ENCODE results near the gene EXOC4. TPM values are rescaled to one million over a fixed set of nuclear protein-coding genes. Genes with fewer than 3 reads are reported as not detected.

EXOC4 gene
- total RNA-seq, 2 donors from 2014 or later: 53.5 to 62.3 TPM

DNA sequence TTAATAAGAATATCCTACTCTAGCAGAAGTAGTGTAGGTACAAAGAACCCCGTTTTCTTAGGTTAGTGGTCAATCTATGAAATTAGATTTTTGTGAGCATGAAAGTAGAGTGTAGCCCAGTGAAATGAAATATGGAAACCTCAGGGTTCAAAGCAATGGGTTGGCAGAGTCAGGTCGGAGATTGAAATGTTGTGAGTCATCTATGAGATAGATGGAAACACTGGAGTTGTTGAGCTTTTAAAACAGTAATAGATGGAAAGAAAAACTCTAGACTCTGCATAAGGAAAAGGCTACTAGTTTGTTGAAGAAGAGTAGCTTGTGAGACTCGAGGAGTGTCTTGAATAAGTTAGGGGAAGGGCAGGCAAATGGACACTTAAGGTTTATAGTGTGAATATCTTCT is 251.9 kb downstream of the EXOC4 start:
- Mint-ChIP-seq H3K27ac (no peak overlapping the region), H3K27me3 (no peaks in the 10 kb centered on the region), H3K9me3 (peaks cover 5% of the 10 kb centered on the region), H3K4me1 (no peaks in the 10 kb centered on the region), H3K4me3 (no peak overlapping the region), H3K36me3 (ENCODE audit: low read depth) (peaks cover 3% of the 10 kb centered on the region)
- ATAC-seq (replicated peaks): no peak

DNA sequence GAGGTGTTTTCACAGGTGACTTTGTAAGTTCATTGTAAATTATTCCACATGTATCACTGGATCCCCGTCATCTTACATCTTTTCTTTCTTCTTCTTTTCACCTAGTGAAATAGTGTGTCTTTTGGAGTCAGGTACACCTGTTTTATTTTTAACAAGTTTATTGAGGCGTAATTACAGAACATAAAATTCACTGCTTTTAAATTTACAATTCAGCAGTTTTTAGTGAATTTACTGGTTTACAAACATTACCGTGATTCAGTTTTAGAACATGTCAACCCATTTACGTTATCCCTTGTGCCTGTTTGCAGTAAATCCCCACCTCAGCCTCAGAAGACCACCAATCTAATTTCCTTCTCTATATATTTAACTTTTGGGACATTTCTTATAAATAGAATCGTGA is 256.9 kb downstream of the EXOC4 start:
- Mint-ChIP-seq H3K27me3 (no peaks in the 10 kb centered on the region), H3K36me3 (ENCODE audit: low read depth) (peaks cover 5% of the 10 kb centered on the region), H3K4me3 (no peak overlapping the region), H3K9me3 (peaks cover 9% of the 10 kb centered on the region), H3K27ac (no peak overlapping the region), H3K4me1 (peaks cover 5% of the 10 kb centered on the region)
- ATAC-seq (replicated peaks): no peak

DNA sequence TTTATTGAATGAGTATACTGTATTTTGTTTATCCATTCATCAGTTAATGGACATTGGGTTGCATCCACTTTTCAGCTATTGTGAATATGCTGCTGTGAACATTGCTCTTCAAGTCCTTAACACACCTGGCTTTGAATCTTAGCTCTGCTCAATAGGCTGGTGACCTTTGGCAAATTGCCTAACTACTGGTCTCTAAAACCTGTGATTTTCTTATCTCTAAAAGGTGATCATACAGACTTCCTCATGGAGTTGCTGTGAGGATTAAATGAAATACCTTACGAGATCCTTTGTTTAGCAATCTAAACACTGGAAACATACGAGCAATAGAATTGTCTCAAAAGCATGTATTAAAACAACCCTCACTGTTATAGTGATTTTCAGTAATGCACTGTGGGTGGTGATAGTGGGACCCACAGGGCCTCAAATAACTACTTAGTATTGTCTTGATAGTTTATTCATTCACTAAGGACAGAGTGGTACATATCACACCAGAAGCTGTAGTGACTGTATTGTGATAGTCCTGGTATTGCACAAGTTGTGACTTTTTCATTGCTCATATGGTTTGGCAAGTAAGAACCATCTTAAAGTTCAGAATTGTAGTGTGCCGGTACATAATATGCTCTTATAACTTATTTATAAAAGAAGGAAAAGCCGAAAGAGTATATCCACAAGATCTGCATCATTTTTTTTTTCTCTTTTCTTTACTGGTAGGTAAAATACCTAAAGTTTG is 257.6 kb downstream of the EXOC4 start:
- Mint-ChIP-seq H3K36me3 (ENCODE audit: low read depth) (peaks cover 5% of the 10 kb centered on the region), H3K4me3 (no peak overlapping the region), H3K4me1 (peaks cover 5% of the 10 kb centered on the region), H3K27me3 (no peaks in the 10 kb centered on the region), H3K27ac (no peak overlapping the region), H3K9me3 (peaks cover 9% of the 10 kb centered on the region)
- no peak for ATAC-seq (replicated peaks)

DNA sequence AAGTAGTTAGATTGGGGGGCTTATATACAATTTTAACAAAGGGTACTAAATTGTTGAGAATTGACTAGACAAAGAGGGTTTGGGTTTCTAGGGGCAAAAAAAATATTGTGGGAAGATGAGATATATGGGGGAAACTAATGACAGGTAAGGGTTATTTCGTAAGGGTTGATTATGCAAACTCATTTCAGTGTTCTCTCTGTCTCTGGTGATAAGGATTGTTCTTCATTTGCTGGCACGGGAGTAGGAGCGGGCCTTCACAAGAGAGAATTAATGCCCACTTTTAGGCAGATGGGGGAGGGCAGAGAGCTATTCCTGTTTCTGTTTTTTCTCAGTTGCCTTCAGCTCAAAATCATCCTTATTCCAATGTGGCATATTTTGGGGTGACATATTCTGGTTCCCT is 258.4 kb downstream of the EXOC4 start:
- peaks cover 5% of the 10 kb centered on the region for H3K36me3 Mint-ChIP-seq (ENCODE audit: low read depth)
- no peak overlapping the region for H3K4me3 Mint-ChIP-seq
- no peak overlapping the region for H3K27ac Mint-ChIP-seq
- no peak for ATAC-seq (replicated peaks)
- H3K9me3 Mint-ChIP-seq: peaks cover 9% of the 10 kb centered on the region
- H3K4me1 Mint-ChIP-seq: peaks cover 5% of the 10 kb centered on the region
- no peaks in the 10 kb centered on the region for H3K27me3 Mint-ChIP-seq

DNA sequence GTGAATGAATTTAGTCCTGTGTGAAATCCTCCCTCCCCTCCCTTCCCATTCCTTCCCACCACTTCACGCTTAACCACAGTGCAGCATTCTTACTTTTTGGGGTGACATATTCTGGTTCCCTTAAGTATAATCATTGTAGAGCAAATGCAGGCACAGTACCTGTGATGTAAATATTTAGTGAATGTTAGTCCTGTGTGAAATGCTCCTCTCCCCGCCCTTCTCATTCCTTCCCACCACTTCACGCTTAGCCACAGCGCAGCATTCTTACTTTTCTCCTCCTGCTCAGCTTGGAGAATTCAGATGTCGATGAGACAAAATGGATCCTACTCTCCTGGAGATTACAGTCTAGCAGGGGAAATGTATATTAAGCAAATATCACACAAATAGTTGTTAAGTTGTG is 258.8 kb downstream of the EXOC4 start:
- H3K36me3 Mint-ChIP-seq (ENCODE audit: low read depth): peaks cover 5% of the 10 kb centered on the region
- H3K9me3 Mint-ChIP-seq: peaks cover 9% of the 10 kb centered on the region
- no peak overlapping the region for H3K4me3 Mint-ChIP-seq
- H3K27ac Mint-ChIP-seq: no peak overlapping the region
- no peak for ATAC-seq (replicated peaks)
- no peaks in the 10 kb centered on the region for H3K27me3 Mint-ChIP-seq
- peaks cover 5% of the 10 kb centered on the region for H3K4me1 Mint-ChIP-seq

DNA sequence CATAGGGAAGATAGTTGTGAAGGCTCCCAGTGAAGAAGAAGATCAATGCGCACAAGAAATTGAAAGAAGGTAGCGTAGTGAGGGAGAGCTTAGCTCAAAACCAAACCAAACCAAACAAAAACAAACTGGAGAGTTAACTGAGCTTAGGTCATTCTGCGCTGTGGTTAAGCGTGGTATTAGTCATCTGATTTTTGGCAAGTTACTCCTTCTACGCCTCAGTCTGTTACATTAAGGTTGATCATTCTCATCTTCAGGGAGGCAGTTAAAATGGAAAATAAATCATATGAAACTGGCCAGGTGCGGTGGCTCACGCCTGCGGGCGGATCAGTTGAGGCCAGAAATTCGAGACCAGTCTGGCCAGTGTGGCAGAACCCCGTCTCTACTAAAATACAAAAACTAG is 259.7 kb downstream of the EXOC4 start:
- peaks cover 9% of the 10 kb centered on the region for H3K9me3 Mint-ChIP-seq

DNA sequence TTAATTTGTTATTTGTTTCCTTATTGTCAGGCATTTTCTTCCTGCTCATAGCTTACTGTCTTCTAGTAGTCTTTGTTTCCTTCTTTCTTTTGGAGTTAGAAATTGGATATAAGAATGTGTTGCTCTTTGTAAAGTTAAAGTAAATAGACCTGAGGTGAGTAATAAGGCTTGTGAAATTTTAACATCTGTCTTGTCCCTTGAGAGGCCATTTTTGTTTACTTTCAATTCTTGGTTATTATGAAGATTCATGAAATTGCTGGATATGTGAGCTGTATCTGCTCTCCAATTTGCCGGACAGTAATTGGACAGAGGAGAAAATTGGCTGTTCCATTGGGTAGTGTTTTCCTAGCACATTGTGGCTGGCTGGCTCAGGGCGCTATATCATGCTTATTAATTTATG is 260.7 kb downstream of the EXOC4 start:
- Mint-ChIP-seq H3K36me3 (ENCODE audit: low read depth) (peaks cover 5% of the 10 kb centered on the region), H3K27ac (no peak overlapping the region), H3K27me3 (no peaks in the 10 kb centered on the region), H3K4me3 (no peak overlapping the region), H3K4me1 (peaks cover 5% of the 10 kb centered on the region), H3K9me3 (peaks cover 4% of the 10 kb centered on the region)
- ATAC-seq (replicated peaks): no peak

More for the DNA sequence above, 259.7 kb downstream of the EXOC4 start:
- H3K27me3 Mint-ChIP-seq: no peaks in the 10 kb centered on the region
- H3K36me3 Mint-ChIP-seq (ENCODE audit: low read depth): peaks cover 5% of the 10 kb centered on the region
- peaks cover 5% of the 10 kb centered on the region for H3K4me1 Mint-ChIP-seq
- ATAC-seq (replicated peaks): no peak
- H3K27ac Mint-ChIP-seq: no peak overlapping the region
- H3K4me3 Mint-ChIP-seq: no peak overlapping the region

DNA sequence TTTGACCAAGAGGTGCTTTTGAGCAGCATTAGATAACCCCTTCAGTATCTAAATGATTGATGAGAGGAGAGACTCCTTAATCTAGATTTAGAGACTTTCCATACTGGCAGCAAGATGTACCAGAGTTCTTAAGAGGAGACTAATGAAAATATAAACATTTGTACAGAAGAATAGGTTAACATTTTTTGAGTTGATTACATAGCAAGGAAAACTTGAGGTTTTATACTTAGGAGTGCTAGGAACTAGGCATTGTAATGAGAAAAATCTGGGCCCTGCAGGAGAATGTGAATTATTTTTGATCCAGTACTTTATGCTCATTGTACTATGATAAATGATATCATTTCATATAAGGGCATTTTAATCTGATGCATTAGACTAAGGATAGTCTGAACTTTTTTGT is 261.7 kb downstream of the EXOC4 start:
- H3K4me3 Mint-ChIP-seq: no peak overlapping the region
- peaks cover 4% of the 10 kb centered on the region for H3K9me3 Mint-ChIP-seq
- H3K27ac Mint-ChIP-seq: no peak overlapping the region
- no peaks in the 10 kb centered on the region for H3K27me3 Mint-ChIP-seq
- peaks cover 5% of the 10 kb centered on the region for H3K36me3 Mint-ChIP-seq (ENCODE audit: low read depth)
- peaks cover 5% of the 10 kb centered on the region for H3K4me1 Mint-ChIP-seq
- no peak for ATAC-seq (replicated peaks)

DNA sequence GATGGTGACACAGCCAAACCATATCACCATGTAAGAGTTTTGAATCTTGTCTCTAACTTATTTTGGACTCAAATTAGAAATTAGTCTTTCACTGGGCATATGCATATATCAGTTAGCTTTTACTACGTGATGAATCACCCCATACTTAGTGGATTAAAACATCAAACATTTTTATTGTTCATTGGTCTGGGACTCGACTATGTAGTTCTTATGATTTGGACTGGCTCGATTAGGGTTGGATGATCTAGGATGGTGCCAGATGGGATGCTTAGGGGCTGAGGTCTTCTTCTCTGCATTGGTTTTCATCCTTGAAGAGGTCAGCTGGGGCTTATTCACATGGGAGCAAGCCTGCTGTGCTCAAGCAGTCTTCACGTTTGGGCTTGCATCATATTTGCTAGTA is 264.9 kb downstream of the EXOC4 start:
- ATAC-seq (replicated peaks): no peak
- no peaks in the 10 kb centered on the region for H3K4me1 Mint-ChIP-seq
- no peak overlapping the region for H3K4me3 Mint-ChIP-seq
- no peaks in the 10 kb centered on the region for H3K27me3 Mint-ChIP-seq
- no peaks in the 10 kb centered on the region for H3K36me3 Mint-ChIP-seq (ENCODE audit: low read depth)
- no peaks in the 10 kb centered on the region for H3K9me3 Mint-ChIP-seq
- H3K27ac Mint-ChIP-seq: no peak overlapping the region

DNA sequence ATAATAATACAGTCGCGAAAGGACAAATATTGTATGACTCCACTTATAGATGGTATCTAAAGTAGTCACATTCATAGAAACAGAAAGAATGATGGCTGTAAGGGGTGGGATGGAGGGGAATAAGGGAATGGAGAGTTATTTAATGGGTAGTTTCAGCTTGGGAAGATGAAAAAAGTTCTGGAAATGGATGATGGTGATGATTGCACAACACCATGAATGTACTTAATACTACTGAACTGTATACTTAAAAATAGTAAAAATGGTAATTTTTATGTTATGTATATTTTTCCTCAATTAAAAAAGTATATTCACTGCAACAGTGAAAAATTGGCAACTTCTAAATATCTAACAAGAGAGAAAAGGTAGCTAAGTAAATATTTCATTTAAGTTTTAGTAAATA is 265.8 kb downstream of the EXOC4 start:
- ATAC-seq (replicated peaks): no peak

DNA sequence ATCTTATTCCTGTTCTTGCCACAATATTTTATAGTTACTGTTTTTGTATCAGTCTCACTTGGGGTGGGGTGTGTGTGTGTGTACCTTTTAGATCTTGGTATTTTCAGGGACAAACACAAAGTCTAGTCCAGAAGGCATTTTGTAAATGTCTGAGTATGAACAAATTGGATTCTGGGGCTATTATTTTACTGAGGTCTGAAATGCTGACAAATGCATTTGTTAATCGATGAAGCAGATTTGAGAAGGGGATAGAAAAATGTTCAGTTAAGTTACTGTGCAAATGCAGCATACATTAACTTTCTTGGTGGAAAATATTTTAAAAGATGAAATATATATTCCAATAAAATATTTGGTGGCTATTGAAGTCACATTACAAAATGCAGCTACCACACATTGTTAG is 267.4 kb downstream of the EXOC4 start:
- no peak overlapping the region for H3K4me3 Mint-ChIP-seq
- no peaks in the 10 kb centered on the region for H3K36me3 Mint-ChIP-seq (ENCODE audit: low read depth)
- no peak overlapping the region for H3K27ac Mint-ChIP-seq
- ATAC-seq (replicated peaks): no peak
- H3K27me3 Mint-ChIP-seq: no peaks in the 10 kb centered on the region
- no peaks in the 10 kb centered on the region for H3K4me1 Mint-ChIP-seq
- H3K9me3 Mint-ChIP-seq: no peaks in the 10 kb centered on the region

More for the DNA sequence above, 265.8 kb downstream of the EXOC4 start:
- no peaks in the 10 kb centered on the region for H3K9me3 Mint-ChIP-seq
- no peaks in the 10 kb centered on the region for H3K36me3 Mint-ChIP-seq (ENCODE audit: low read depth)
- no peaks in the 10 kb centered on the region for H3K27me3 Mint-ChIP-seq
- H3K4me1 Mint-ChIP-seq: no peaks in the 10 kb centered on the region
- H3K4me3 Mint-ChIP-seq: no peak overlapping the region
- no peak overlapping the region for H3K27ac Mint-ChIP-seq

DNA sequence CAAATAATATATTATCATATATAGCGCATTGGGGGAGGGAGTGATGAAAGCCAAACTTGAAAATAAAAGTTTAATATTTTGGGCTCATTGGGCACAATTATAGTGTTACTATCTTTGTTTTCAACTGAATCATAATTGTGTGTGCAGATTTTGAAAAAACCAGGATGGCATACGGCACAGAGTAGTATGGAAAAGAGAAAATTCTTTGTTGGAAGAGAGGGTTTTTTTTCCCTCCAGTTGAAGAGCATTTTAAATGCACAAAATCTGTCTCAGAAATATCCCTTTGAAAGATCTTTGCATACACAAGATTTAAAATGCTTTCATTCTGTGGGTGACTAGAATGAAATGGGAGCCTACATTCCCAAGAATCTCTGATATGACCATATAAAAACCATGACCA is 269.6 kb downstream of the EXOC4 start:
- ATAC-seq (replicated peaks): no peak
- H3K9me3 Mint-ChIP-seq: no peaks in the 10 kb centered on the region
- H3K4me1 Mint-ChIP-seq: no peaks in the 10 kb centered on the region
- H3K4me3 Mint-ChIP-seq: no peak overlapping the region
- H3K27ac Mint-ChIP-seq: no peak overlapping the region
- H3K27me3 Mint-ChIP-seq: no peaks in the 10 kb centered on the region
- no peaks in the 10 kb centered on the region for H3K36me3 Mint-ChIP-seq (ENCODE audit: low read depth)

DNA sequence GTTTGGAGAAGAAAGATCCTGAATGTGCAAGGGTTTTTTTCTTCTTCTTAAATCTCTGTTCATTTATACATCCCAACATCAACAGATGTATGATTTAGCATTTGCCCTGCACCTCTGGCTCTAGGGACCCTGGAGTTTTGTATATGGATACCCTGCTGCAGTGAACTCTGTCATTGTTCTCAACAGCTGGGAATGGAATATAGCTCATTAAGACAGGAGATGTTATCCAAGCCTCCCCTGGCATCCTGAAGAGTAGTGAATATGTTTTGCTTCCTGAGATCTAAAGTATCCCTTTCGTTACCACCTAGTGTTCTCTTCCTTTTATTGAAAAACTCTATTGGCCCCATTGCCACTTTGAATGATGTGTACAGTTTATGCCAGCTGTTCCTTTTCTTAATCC is 275.9 kb downstream of the EXOC4 start:
- ATAC-seq (replicated peaks): no peak
- no peak overlapping the region for H3K4me3 Mint-ChIP-seq
- no peak overlapping the region for H3K27ac Mint-ChIP-seq
- H3K4me1 Mint-ChIP-seq: no peaks in the 10 kb centered on the region
- no peaks in the 10 kb centered on the region for H3K36me3 Mint-ChIP-seq (ENCODE audit: low read depth)
- H3K9me3 Mint-ChIP-seq: no peaks in the 10 kb centered on the region
- no peaks in the 10 kb centered on the region for H3K27me3 Mint-ChIP-seq

DNA sequence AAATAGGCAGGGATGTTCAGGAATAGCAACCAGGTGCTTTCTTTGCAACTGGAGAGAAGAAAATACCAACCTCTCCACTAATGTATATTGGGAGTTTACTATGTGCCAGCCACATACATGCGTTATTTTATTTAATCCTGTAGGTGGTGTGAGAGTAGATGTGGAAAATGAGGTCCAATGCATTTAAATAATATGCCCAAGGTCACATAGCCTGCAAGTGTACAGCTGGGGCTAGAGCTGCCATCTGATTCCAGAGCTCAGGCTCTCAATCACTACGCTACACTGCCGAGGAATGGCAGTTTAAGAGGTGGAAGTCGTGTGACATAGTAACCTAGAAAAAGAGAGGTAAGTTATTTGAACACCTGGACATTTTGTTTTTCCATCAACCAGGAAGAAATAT is 277.0 kb downstream of the EXOC4 start:
- H3K4me3 Mint-ChIP-seq: no peak overlapping the region
- no peak overlapping the region for H3K27ac Mint-ChIP-seq
- ATAC-seq (replicated peaks): no peak
- no peaks in the 10 kb centered on the region for H3K9me3 Mint-ChIP-seq
- no peaks in the 10 kb centered on the region for H3K27me3 Mint-ChIP-seq
- no peaks in the 10 kb centered on the region for H3K36me3 Mint-ChIP-seq (ENCODE audit: low read depth)
- no peaks in the 10 kb centered on the region for H3K4me1 Mint-ChIP-seq

DNA sequence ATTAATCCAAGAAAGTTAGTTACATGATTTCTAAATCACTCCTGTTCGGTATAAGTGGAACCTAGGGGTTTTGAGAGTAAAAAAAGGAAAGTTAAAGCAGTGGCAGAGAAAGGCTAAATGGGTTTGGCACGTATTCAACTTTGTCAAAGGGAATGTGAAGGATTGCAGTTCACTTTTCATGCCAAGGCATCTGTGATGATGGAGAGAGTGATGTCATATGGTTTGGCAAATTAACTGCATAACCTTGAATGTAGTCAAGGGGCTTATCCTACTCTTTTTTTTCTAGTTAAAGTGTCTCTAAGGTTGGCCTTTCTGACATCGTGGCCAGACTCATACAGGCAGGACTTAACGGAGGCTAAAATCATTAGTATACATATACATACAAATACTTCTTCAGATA is 277.8 kb downstream of the EXOC4 start:
- no peaks in the 10 kb centered on the region for H3K4me1 Mint-ChIP-seq
- no peaks in the 10 kb centered on the region for H3K36me3 Mint-ChIP-seq (ENCODE audit: low read depth)
- no peak for ATAC-seq (replicated peaks)
- H3K4me3 Mint-ChIP-seq: no peak overlapping the region
- H3K27ac Mint-ChIP-seq: no peak overlapping the region
- H3K27me3 Mint-ChIP-seq: no peaks in the 10 kb centered on the region
- no peaks in the 10 kb centered on the region for H3K9me3 Mint-ChIP-seq

DNA sequence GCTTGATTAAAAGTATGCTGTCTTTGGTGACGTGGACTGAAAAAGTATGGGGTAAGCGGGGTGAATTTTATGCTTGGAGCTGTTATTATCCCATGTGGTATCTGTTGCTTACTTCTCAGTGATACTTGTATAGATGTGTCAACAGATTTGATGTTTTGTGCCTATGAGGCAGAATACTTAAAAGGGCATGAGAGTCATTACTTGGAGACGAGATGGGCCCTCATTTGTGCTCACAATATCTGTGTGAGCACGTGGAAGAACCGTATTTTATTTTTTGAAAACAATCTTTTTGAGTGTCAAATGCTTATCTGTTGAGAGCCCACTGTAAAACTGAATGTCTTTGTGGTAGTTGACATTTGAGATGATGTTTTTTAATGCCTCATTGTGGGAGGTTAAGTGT is 281.9 kb downstream of the EXOC4 start:
- Mint-ChIP-seq H3K4me3 (no peak overlapping the region), H3K27ac (no peak overlapping the region), H3K4me1 (no peaks in the 10 kb centered on the region), H3K36me3 (ENCODE audit: low read depth) (no peaks in the 10 kb centered on the region), H3K9me3 (peaks cover 3% of the 10 kb centered on the region), H3K27me3 (no peaks in the 10 kb centered on the region)
- ATAC-seq (replicated peaks): no peak
